A673 (cell line): ENCODE measurements around the gene GNA14. TPM values are rescaled to one million over a fixed set of nuclear protein-coding genes. Genes with fewer than 3 reads are reported as not detected.

Source experiments
- BruUV-seq: library from RNA; stranded (reverse); fragments of 400-500 nt; replicated peaks from 2 replicates; lab custom pipeline; 2021; lab: Mats Ljungman, UMichigan
- CTCF ChIA-PET: fragments of 300-600 bp; sonication (Branson Sonifier 250); formaldehyde crosslinking; loops from one replicate; lab custom pipeline; 2022; ENCODE audit warnings: antibody characterized with exemption; lab: Charles Lee
- POLR2A ChIA-PET: fragments of 300-600 bp; sonication (Branson Sonifier 250); formaldehyde crosslinking; loops from one replicate; lab custom pipeline; 2022; ENCODE audit warnings: antibody characterized with exemption; ENCODE audit not compliant: low non-redundant PET; lab: Charles Lee
- DNase-seq: peaks from one replicate; pipeline ENCODE4 v3.0.0-alpha.2; 2015; ENCODE audit warnings: low spot score
- H3K27ac ChIP-seq: fragments of 200-600 bp; sonication (generic); 2 replicates; pipeline ENCODE4 v1.5.1; 2016; ENCODE audit warnings: mixed run types, low read depth, mild to moderate bottlenecking, mixed read lengths, antibody characterized with exemption, low read length; ENCODE audit not compliant: poor library complexity, severe bottlenecking
- H3K27me3 ChIP-seq: fragments of 200-600 bp; sonication (generic); replicated peaks from 2 replicates; pipeline ENCODE4 v1.6.1; 2017; ENCODE audit warnings: mixed run types, low read depth, mild to moderate bottlenecking, mixed read lengths, antibody characterized with exemption, low read length; ENCODE audit not compliant: insufficient read depth, poor library complexity
- H3K36me3 ChIP-seq: fragments of 200-600 bp; sonication (generic); 2 replicates; pipeline ENCODE4 v1.6.1; 2016; ENCODE audit warnings: mixed run types, mild to moderate bottlenecking, mixed read lengths, antibody characterized with exemption, low read length; ENCODE audit not compliant: insufficient read depth, poor library complexity, severe bottlenecking
- H3K4me1 ChIP-seq: fragments of 200-600 bp; sonication (generic); 2 replicates; pipeline ENCODE4 v1.6.1; 2017; ENCODE audit warnings: mixed run types, mild to moderate bottlenecking, mixed read lengths, antibody characterized with exemption, low read length; ENCODE audit not compliant: insufficient read depth, poor library complexity, severe bottlenecking
- H3K4me3 ChIP-seq: fragments of 200-600 bp; sonication (generic); 2 replicates; pipeline ENCODE4 v1.5.1; 2016; ENCODE audit warnings: low read depth, mixed run types, mild to moderate bottlenecking, mixed read lengths, low read length; ENCODE audit not compliant: poor library complexity, severe bottlenecking
- H3K9me3 ChIP-seq: fragments of 200-600 bp; sonication (generic); 2 replicates; pipeline ENCODE4 v1.6.1; 2016; ENCODE audit warnings: mixed run types, low read depth, mild to moderate bottlenecking, mixed read lengths, antibody characterized with exemption, low read length; ENCODE audit not compliant: poor library complexity, severe bottlenecking
- CTCF ChIP-seq: fragments of 300-800, 200-600 bp; sonication (generic); conservative IDR thresholded peaks from 2 replicates; pipeline ENCODE4 v1.5.1; 2017; ENCODE audit warnings: low read depth, mild to moderate bottlenecking, antibody characterized with exemption, low read length, moderate library complexity, mixed read lengths
- EZH2 ChIP-seq: fragments of 200-600 bp; sonication (generic); IDR thresholded peaks from 2 replicates; pipeline ENCODE4 v1.6.1; 2017; ENCODE audit warnings: borderline replicate concordance, low read depth, mild to moderate bottlenecking, mixed read lengths, antibody characterized with exemption, low read length; ENCODE audit not compliant: poor library complexity, severe bottlenecking
- intact Hi-C: fragments of 100-400 bp; cut with micrococcal nuclease; formaldehyde crosslinking; loops from one replicate; pipeline ENCODE4 v1.10.0; 2022; ENCODE audit not compliant: unreplicated experiment
- total RNA-seq: library from RNA; stranded (reverse); gene quantifications from 2 replicates; pipeline ENCODE4 v1.2.3, GENCODE V29; 2021

Gene GNA14
- total RNA-seq, 1 experiment from 2014 or later, result 2.7 TPM

- BruUV-seq, result no TSS peak
- intact Hi-C loops, result no loop called here
- no peak for DNase-seq
- no peak overlapping the region for H3K27ac ChIP-seq
- H3K4me3 ChIP-seq, result no peak overlapping the region
- H3K27me3 ChIP-seq, result no peaks in the 10 kb centered on the region
- H3K4me1 ChIP-seq, result peaks cover 12% of the 10 kb centered on the region
- H3K36me3 ChIP-seq, result no peaks in the 10 kb centered on the region
- TF ChIP-seq CTCF (no peak), EZH2 (no peak)
- ChIA-PET CTCF (no interaction called here), POLR2A (no interaction called here)
- peaks cover 17% of the 10 kb centered on the region for H3K9me3 ChIP-seq
Observed at GRCh38 chr9:77471572-77471971, 176.6 kb downstream of the GNA14 start.

DNA sequence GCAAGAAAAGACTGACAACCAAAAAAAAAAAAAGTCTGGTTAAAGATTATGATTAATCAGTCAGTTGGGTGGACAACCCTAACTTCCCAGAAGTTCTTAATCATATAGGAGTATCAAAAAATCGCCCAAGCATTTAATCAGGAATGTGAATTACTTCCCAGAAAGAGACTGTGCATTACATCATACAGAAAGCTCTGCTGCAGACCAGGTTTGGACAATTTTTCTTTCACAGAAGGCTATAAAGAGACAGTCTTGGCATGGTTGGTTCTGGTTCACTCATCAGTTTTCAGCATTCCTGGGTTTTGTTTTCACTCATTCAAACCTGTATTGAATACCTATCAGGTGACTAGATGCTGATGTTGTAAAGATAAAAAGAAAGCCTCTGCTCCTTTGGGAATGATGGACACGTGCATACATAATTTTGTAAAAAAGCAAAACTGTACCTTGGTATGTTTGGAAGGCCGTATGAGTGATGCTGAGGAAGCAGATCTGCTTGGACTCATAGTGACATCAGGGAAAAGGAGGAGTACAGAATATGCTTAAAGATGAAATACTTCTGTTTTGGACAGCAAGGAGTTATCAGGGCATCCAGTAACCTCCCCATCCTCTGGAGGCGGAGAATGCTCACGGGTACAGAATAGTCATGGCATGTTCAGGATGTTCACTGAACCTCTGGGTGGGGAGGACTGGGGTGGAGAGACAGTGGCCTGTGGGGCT is 178.4 kb downstream of the GNA14 start:
- DNase-seq, result no peak
- intact Hi-C loops, result no loop called here
- POLR2A ChIA-PET, result no interaction called here
- Histone ChIP-seq H3K27ac (no peak overlapping the region), H3K4me1 (peaks cover 3% of the 10 kb centered on the region), H3K4me3 (no peak overlapping the region), H3K36me3 (no peaks in the 10 kb centered on the region), H3K27me3 (no peaks in the 10 kb centered on the region), H3K9me3 (peaks cover 17% of the 10 kb centered on the region)
- TF ChIP-seq CTCF, result no peak
- no peak for TF ChIP-seq EZH2
- CTCF ChIA-PET, result no interaction called here
- no TSS peak for BruUV-seq

- peaks cover 3% of the 10 kb centered on the region for H3K4me1 ChIP-seq
- no peak overlapping the region for H3K4me3 ChIP-seq
- no peaks in the 10 kb centered on the region for H3K36me3 ChIP-seq
- intact Hi-C loops, result no loop called here
- ChIA-PET POLR2A (no interaction called here), CTCF (no interaction called here)
- no peaks in the 10 kb centered on the region for H3K27me3 ChIP-seq
- H3K27ac ChIP-seq, result no peak overlapping the region
- TF ChIP-seq EZH2 (no peak), CTCF (no peak)
- peak; percentile 27 for DNase-seq
- H3K9me3 ChIP-seq, result no peaks in the 10 kb centered on the region
- no TSS peak for BruUV-seq
Observed at GRCh38 chr9:77464661-77465060, 183.5 kb downstream of the GNA14 start.
